Measurements from ENCODE around the gene FEM1C. TPM values are rescaled to one million over a fixed set of nuclear protein-coding genes. Genes with fewer than 3 reads are reported as not detected.

FEM1C gene
- total RNA-seq, 1 experiment from 2014 or later, result 10.4 TPM

DNA sequence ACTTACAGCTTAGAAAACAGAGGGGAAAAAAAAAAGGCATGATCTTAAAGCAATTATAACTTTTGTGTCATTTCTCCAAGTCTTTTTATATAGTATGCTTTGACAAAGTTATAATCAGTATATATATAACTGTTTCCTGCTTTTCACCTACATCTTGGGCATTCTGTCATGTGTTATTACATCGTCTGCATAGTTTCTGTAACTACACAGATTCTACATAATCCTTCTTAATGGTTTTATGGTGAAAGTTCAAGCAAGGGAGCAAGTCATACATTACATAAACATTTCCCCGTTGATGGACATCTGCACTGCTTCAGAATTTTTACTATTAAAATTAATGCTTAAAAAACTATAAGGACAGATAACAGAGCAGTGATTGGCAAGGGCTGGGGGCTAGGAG is 12.1 kb downstream of the FEM1C start:
- POLR2A ChIA-PET, result interaction anchor here (1.0 kb wide), 1 partner anchor 12 kb away, joined by 3 read pairs; the partner anchor contains the start of gene FEM1C
- no peaks in the 10 kb centered on the region for H3K27me3 ChIP-seq (ENCODE audit: control insufficient read depth, insufficient read depth, low read length)
- ATAC-seq (no peak), DNase-seq (ENCODE audit: low read depth, low spot score) (no peak)
- in situ Hi-C loops (cut with HindIII; ENCODE audit: low pct_unique_long_range_greater_than_20kb, low sequenced_read_pairs) (no loop called here), intact Hi-C loops (cut with micrococcal nuclease; ENCODE audit: unreplicated experiment) (no loop called here)
- H3K4me3 ChIP-seq (ENCODE audit: low read depth in 2 of 2, low read length in 2 of 2), result no peak overlapping the region
- H3K4me1 ChIP-seq (ENCODE audit: control insufficient read depth, insufficient read depth, low read length), result peaks cover 5% of the 10 kb centered on the region; the same call in 1 of the 2 replicates
- no peak overlapping the region for H3K27ac ChIP-seq (ENCODE audit: low read length)
- BruUV-seq (replicated peaks), result no TSS peak
- no peak for TF ChIP-seq TCF7L2 (IDR thresholded peaks at IDR 0.05; ENCODE audit: low read depth, low read length)
- no peak for TF ChIP-seq SIN3A (IDR thresholded peaks at IDR 0.05; ENCODE audit: borderline replicate concordance, insufficient read depth, low read depth, low read length)
- H3K9me3 ChIP-seq (ENCODE audit: control insufficient read depth, insufficient read depth, low read depth, low read length), result no peaks in the 10 kb centered on the region
- CTCF ChIA-PET, result no interaction called here
- peaks cover 3% of the 10 kb centered on the region; the same call in 1 of the 2 replicates for H3K36me3 ChIP-seq (ENCODE audit: control insufficient read depth, insufficient read depth, low read length)

DNA sequence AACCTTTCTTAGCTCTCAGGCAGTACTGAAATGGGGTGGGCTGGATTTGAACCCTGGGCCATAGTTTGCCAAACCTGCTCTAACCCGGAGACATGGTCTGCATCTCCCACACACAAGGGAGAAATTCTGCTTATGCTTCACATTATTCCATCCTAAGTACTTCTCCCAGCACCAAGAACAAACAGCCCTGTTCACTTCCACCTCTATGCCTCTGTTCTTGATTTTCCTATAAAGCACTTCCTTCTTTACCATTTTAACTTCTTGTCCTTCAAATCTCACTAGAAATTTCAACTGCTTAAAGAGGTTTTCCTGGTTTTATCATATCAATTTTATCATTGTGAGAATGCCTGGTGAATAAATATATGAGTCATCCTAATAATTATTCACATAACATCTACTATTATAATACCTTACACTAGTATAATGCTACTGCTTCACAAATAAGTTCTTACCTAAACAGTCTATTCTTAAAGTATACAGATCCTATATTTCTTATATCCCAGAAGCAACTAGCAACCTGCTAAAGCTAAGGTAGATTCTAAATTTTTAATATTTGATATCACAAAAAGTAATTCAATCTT is 12.7 kb downstream of the FEM1C start:
- Histone ChIP-seq H3K36me3 (ENCODE audit: control insufficient read depth, insufficient read depth, low read length) (peaks cover 3% of the 10 kb centered on the region; the same call in 1 of the 2 replicates), H3K4me1 (ENCODE audit: control insufficient read depth, insufficient read depth, low read length) (peaks cover 5% of the 10 kb centered on the region; the same call in 1 of the 2 replicates), H3K27me3 (ENCODE audit: control insufficient read depth, insufficient read depth, low read length) (no peaks in the 10 kb centered on the region), H3K9me3 (ENCODE audit: control insufficient read depth, insufficient read depth, low read depth, low read length) (no peaks in the 10 kb centered on the region), H3K4me3 (ENCODE audit: low read depth in 2 of 2, low read length in 2 of 2) (no peak overlapping the region), H3K27ac (ENCODE audit: low read length) (no peak overlapping the region)
- ATAC-seq, result no peak
- BruUV-seq (replicated peaks), result no TSS peak
- no peak for DNase-seq (ENCODE audit: low read depth, low spot score)
- TF ChIP-seq, protein P1, sequence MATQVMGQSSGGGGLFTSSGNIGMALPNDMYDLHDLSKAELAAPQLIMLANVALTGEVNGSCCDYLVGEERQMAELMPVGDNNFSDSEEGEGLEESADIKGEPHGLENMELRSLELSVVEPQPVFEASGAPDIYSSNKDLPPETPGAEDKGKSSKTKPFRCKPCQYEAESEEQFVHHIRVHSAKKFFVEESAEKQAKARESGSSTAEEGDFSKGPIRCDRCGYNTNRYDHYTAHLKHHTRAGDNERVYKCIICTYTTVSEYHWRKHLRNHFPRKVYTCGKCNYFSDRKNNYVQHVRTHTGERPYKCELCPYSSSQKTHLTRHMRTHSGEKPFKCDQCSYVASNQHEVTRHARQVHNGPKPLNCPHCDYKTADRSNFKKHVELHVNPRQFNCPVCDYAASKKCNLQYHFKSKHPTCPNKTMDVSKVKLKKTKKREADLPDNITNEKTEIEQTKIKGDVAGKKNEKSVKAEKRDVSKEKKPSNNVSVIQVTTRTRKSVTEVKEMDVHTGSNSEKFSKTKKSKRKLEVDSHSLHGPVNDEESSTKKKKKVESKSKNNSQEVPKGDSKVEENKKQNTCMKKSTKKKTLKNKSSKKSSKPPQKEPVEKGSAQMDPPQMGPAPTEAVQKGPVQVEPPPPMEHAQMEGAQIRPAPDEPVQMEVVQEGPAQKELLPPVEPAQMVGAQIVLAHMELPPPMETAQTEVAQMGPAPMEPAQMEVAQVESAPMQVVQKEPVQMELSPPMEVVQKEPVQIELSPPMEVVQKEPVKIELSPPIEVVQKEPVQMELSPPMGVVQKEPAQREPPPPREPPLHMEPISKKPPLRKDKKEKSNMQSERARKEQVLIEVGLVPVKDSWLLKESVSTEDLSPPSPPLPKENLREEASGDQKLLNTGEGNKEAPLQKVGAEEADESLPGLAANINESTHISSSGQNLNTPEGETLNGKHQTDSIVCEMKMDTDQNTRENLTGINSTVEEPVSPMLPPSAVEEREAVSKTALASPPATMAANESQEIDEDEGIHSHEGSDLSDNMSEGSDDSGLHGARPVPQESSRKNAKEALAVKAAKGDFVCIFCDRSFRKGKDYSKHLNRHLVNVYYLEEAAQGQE (IDR thresholded peaks at IDR 0.05; ENCODE audit: insufficient read depth in 1 of 2, low read depth in 2 of 2, low read length in 1 of 2), result no peak
- no peak for TF ChIP-seq TCF7L2 (IDR thresholded peaks at IDR 0.05; ENCODE audit: low read depth, low read length)
- TF ChIP-seq SIN3A (IDR thresholded peaks at IDR 0.05; ENCODE audit: borderline replicate concordance, insufficient read depth, low read depth, low read length), result no peak
- TF ChIP-seq, protein P2, sequence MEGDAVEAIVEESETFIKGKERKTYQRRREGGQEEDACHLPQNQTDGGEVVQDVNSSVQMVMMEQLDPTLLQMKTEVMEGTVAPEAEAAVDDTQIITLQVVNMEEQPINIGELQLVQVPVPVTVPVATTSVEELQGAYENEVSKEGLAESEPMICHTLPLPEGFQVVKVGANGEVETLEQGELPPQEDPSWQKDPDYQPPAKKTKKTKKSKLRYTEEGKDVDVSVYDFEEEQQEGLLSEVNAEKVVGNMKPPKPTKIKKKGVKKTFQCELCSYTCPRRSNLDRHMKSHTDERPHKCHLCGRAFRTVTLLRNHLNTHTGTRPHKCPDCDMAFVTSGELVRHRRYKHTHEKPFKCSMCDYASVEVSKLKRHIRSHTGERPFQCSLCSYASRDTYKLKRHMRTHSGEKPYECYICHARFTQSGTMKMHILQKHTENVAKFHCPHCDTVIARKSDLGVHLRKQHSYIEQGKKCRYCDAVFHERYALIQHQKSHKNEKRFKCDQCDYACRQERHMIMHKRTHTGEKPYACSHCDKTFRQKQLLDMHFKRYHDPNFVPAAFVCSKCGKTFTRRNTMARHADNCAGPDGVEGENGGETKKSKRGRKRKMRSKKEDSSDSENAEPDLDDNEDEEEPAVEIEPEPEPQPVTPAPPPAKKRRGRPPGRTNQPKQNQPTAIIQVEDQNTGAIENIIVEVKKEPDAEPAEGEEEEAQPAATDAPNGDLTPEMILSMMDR (IDR thresholded peaks at IDR 0.05), result no peak
- no peak for TF ChIP-seq POLR2AphosphoS5 (IDR thresholded peaks at IDR 0.05; ENCODE audit: low read depth, low read length)
- in situ Hi-C loops (cut with HindIII; ENCODE audit: low pct_unique_long_range_greater_than_20kb, low sequenced_read_pairs) (no loop called here), intact Hi-C loops (cut with micrococcal nuclease; ENCODE audit: unreplicated experiment) (no loop called here)
- CTCF ChIA-PET, result no interaction called here
- POLR2A ChIA-PET, result interaction anchor here (1.0 kb wide), 1 partner anchor 13 kb away, joined by 3 read pairs; the partner anchor contains the start of gene FEM1C

DNA sequence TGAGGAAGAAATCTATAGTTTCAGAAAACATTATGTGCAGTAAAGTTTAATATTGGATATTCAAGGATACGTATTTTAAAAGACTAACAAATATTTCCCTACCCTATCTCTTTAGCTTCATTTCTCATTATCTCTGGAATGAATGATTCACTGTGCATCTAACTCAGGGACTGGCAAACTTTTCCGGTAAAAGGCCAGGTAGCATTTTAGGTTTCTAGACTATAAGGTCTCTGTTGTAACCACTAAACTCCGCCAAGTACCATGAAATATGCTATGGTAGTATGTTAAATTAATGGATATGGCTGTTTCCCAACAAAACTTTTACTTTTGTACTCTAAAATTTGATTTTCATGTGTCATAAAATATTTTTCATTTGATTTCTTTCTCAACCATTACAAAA is 13.2 kb downstream of the FEM1C start:
- Histone ChIP-seq H3K27me3 (ENCODE audit: control insufficient read depth, insufficient read depth, low read length) (no peaks in the 10 kb centered on the region), H3K4me1 (ENCODE audit: control insufficient read depth, insufficient read depth, low read length) (peaks cover 5% of the 10 kb centered on the region; the same call in 1 of the 2 replicates), H3K27ac (ENCODE audit: low read length) (no peak overlapping the region), H3K9me3 (ENCODE audit: control insufficient read depth, insufficient read depth, low read depth, low read length) (no peaks in the 10 kb centered on the region), H3K36me3 (ENCODE audit: control insufficient read depth, insufficient read depth, low read length) (peaks cover 3% of the 10 kb centered on the region; the same call in 1 of the 2 replicates), H3K4me3 (ENCODE audit: low read depth in 2 of 2, low read length in 2 of 2) (no peak overlapping the region)
- ChIA-PET CTCF (no interaction called here), POLR2A (interaction anchor here (1.0 kb wide), 1 partner anchor 14 kb away, joined by 3 read pairs; the partner anchor contains the start of gene FEM1C)
- TF ChIP-seq SIN3A (IDR thresholded peaks at IDR 0.05; ENCODE audit: borderline replicate concordance, insufficient read depth, low read depth, low read length) (no peak), TCF7L2 (IDR thresholded peaks at IDR 0.05; ENCODE audit: low read depth, low read length) (no peak), POLR2AphosphoS5 (IDR thresholded peaks at IDR 0.05; ENCODE audit: low read depth, low read length) (no peak)
- TF ChIP-seq, protein P1 (IDR thresholded peaks at IDR 0.05; ENCODE audit: insufficient read depth in 1 of 2, low read depth in 2 of 2, low read length in 1 of 2), result no peak
- TF ChIP-seq, protein P2 (IDR thresholded peaks at IDR 0.05), result no peak
- intact Hi-C loops (cut with micrococcal nuclease; ENCODE audit: unreplicated experiment), result no loop called here
- in situ Hi-C loops (cut with HindIII; ENCODE audit: low pct_unique_long_range_greater_than_20kb, low sequenced_read_pairs), result no loop called here
- no TSS peak for BruUV-seq (replicated peaks)
- DNase-seq (ENCODE audit: low read depth, low spot score), result no peak
- no peak for ATAC-seq

All from Panc1 (cell line).